ENCODE results near the gene DGKB.

The DGKB gene

DNA sequence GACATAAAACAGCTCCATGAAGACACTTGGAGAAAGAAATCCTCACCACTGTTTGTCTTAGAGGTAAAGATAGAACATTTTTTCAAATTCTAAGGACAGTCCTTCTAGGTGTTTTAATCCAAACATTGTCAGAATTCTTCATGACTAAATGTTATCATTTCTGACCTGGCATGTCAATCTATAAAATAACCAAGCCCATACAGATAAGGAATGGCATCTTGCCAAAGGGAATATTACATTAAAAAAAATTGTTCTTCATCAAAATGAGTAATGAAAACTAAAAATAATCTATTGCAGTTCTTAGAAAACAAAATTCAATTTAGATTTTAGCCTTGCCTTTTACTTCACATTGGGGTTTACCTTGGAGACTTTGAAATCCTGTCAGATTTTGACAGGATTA, 33.6 kb downstream of the DGKB start:
- no peaks in the 10 kb centered on the region for H3K27me3 ChIP-seq
- no peak overlapping the region for H3K4me3 ChIP-seq (ENCODE audit: low read depth in 1 of 2, low read length in 1 of 2)
- H3K36me3 ChIP-seq, result no peaks in the 10 kb centered on the region
- H3K4me1 ChIP-seq (ENCODE audit: control insufficient read depth in 1 of 2, insufficient read depth in 1 of 2, low read depth in 1 of 2, low read length in 1 of 2), result no peaks in the 10 kb centered on the region
- no peak overlapping the region for H3K27ac ChIP-seq
- TF ChIP-seq, protein P1, sequence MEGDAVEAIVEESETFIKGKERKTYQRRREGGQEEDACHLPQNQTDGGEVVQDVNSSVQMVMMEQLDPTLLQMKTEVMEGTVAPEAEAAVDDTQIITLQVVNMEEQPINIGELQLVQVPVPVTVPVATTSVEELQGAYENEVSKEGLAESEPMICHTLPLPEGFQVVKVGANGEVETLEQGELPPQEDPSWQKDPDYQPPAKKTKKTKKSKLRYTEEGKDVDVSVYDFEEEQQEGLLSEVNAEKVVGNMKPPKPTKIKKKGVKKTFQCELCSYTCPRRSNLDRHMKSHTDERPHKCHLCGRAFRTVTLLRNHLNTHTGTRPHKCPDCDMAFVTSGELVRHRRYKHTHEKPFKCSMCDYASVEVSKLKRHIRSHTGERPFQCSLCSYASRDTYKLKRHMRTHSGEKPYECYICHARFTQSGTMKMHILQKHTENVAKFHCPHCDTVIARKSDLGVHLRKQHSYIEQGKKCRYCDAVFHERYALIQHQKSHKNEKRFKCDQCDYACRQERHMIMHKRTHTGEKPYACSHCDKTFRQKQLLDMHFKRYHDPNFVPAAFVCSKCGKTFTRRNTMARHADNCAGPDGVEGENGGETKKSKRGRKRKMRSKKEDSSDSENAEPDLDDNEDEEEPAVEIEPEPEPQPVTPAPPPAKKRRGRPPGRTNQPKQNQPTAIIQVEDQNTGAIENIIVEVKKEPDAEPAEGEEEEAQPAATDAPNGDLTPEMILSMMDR (IDR thresholded peaks at IDR 0.05), result no peak
- H3K9me3 ChIP-seq, result peaks cover 3% of the 10 kb centered on the region

DNA sequence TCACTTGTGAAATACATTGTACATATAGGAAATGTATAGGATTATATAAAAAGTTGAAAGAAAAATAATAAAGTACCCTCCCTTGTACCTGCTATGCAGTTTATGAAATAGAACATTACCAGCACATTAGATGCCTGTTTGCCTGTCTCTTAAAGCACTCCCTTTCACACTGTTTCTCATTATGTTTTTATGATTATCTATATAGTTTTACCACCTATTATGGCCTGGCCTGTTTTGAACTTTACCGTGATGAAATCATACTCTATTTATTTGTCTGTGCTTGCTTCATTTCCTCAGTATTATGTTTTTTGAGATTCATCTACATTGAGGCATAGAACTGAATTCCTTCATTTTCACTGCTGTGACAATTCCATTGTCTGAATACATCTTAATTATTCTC, 41.1 kb downstream of the DGKB start:
- no peaks in the 10 kb centered on the region for H3K36me3 ChIP-seq
- TF ChIP-seq, protein P1 (IDR thresholded peaks at IDR 0.05), result no peak
- no peaks in the 10 kb centered on the region for H3K4me1 ChIP-seq (ENCODE audit: control insufficient read depth in 1 of 2, insufficient read depth in 1 of 2, low read depth in 1 of 2, low read length in 1 of 2)
- no peak overlapping the region for H3K27ac ChIP-seq
- no peaks in the 10 kb centered on the region for H3K27me3 ChIP-seq
- H3K9me3 ChIP-seq, result no peaks in the 10 kb centered on the region
- H3K4me3 ChIP-seq (ENCODE audit: low read depth in 1 of 2, low read length in 1 of 2), result no peak overlapping the region

DNA sequence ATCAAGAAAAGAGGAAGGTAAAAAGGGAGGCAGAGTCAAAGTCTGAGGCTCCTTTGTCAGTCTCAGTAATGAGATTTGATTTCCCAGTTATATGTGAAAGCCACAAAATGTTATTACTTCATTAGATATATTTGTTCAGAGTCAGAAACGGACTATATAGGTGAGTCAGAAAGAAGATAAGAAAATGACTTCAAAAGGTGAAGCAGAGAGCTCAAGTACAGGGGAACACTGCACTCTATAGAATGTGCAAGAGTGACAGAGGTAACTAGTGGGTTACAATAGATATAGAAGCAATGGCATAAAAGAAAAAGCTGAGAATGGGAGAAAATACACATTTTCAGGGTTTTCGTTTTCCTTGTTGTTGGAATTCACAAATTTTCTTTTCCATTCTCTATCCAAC, 43.3 kb downstream of the DGKB start:
- no peak overlapping the region for H3K27ac ChIP-seq
- no peak overlapping the region for H3K4me3 ChIP-seq (ENCODE audit: low read depth in 1 of 2, low read length in 1 of 2)
- no peaks in the 10 kb centered on the region for H3K9me3 ChIP-seq
- H3K4me1 ChIP-seq (ENCODE audit: control insufficient read depth in 1 of 2, insufficient read depth in 1 of 2, low read depth in 1 of 2, low read length in 1 of 2), result no peaks in the 10 kb centered on the region
- H3K27me3 ChIP-seq, result no peaks in the 10 kb centered on the region
- TF ChIP-seq, protein P1 (IDR thresholded peaks at IDR 0.05), result no peak
- no peaks in the 10 kb centered on the region for H3K36me3 ChIP-seq

DNA sequence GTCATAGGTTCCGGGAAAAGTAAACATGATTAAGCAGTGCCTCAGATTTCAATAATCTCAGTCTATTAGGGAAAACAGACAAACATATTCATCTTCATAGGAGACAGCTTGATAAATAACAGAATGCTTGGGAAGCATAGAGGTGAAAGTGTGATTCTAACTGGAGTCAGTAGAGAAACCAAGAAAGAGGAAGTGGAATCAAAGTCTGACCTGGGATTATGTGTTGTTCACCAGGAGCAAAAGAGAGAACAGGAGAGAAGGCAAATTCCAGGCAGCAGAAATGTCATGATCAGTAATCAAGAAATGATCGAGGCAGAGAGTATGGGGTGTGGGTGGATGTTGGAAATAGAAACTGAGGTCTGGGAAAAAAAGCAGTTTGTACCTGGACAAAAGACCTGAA, 43.7 kb downstream of the DGKB start:
- Histone ChIP-seq H3K4me3 (ENCODE audit: low read depth in 1 of 2, low read length in 1 of 2) (no peak overlapping the region), H3K4me1 (ENCODE audit: control insufficient read depth in 1 of 2, insufficient read depth in 1 of 2, low read depth in 1 of 2, low read length in 1 of 2) (no peaks in the 10 kb centered on the region), H3K36me3 (no peaks in the 10 kb centered on the region), H3K9me3 (no peaks in the 10 kb centered on the region), H3K27ac (no peak overlapping the region), H3K27me3 (no peaks in the 10 kb centered on the region)
- TF ChIP-seq, protein P1 (IDR thresholded peaks at IDR 0.05), result no peak

DNA sequence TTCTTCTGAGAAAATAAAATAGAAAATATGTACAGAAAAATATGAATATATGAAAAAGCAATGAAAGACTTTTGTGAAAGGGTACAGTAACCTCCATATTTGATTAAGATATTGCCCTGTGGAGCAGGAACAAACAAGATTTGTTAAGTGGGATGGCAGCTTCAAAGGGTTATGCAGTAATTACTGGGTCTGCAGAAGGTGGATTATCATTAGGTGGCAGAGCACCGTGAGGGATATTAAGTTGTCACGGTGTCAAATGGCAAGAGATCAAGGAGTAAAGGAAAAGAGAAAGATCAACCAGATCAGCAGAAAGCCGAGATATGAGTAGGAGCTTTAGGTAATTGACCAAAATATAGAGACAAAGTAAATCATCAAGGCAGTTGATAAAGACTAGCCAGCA, 44.1 kb downstream of the DGKB start:
- H3K9me3 ChIP-seq, result no peaks in the 10 kb centered on the region
- H3K4me1 ChIP-seq (ENCODE audit: control insufficient read depth in 1 of 2, insufficient read depth in 1 of 2, low read depth in 1 of 2, low read length in 1 of 2), result no peaks in the 10 kb centered on the region
- H3K4me3 ChIP-seq (ENCODE audit: low read depth in 1 of 2, low read length in 1 of 2), result no peak overlapping the region
- no peak overlapping the region for H3K27ac ChIP-seq
- no peaks in the 10 kb centered on the region for H3K36me3 ChIP-seq
- TF ChIP-seq, protein P1 (IDR thresholded peaks at IDR 0.05), result no peak
- no peaks in the 10 kb centered on the region for H3K27me3 ChIP-seq
